Trophoblast cell (in vitro differentiated cells and primary cell): Measurements from ENCODE around the gene HTR6.

Experiments used
- DNase-seq, 2 donors: peaks; one replicate each; pipeline ENCODE4 v3.0.0-alpha.2; 2016
- H2AFZ ChIP-seq: 2 replicates; pipeline ENCODE4 v1.6.1; 2013; ENCODE audit warnings: low read length, moderate library complexity, mild to moderate bottlenecking; ENCODE audit not compliant: insufficient read depth, poor library complexity
- H2AK5ac ChIP-seq: 2 replicates; pipeline ENCODE4 v1.6.1; 2013; ENCODE audit warnings: mild to moderate bottlenecking, low read length
- H2BK120ac ChIP-seq: 2 replicates; pipeline ENCODE4 v1.6.1; 2013; ENCODE audit warnings: low read length, mild to moderate bottlenecking, moderate library complexity; ENCODE audit not compliant: insufficient read depth, poor library complexity
- H2BK12ac ChIP-seq: 2 replicates; pipeline ENCODE4 v1.6.1; 2013; ENCODE audit warnings: mild to moderate bottlenecking, low read length, moderate library complexity
- H2BK5ac ChIP-seq: 2 replicates; pipeline ENCODE4 v1.6.1; 2013; ENCODE audit warnings: low read length, low read depth, moderate library complexity, mild to moderate bottlenecking; ENCODE audit not compliant: poor library complexity
- H3K14ac ChIP-seq: 2 replicates; pipeline ENCODE4 v1.6.1; 2013; ENCODE audit warnings: mild to moderate bottlenecking, low read length
- H3K18ac ChIP-seq: 2 replicates; pipeline ENCODE4 v1.6.1; 2013; ENCODE audit warnings: mild to moderate bottlenecking, low read length
- H3K23ac ChIP-seq: 2 replicates; pipeline ENCODE4 v1.6.1; 2013; ENCODE audit warnings: low read length
- H3K27ac ChIP-seq: 2 replicates; pipeline ENCODE4 v1.5.1; 2013; ENCODE audit warnings: low read depth, mild to moderate bottlenecking, inconsistent platforms, low read length, moderate library complexity
- H3K27me3 ChIP-seq: 2 replicates; pipeline ENCODE4 v1.6.1; 2013; ENCODE audit warnings: inconsistent platforms, mild to moderate bottlenecking, low read length, moderate library complexity; ENCODE audit not compliant: insufficient read depth
- H3K36me3 ChIP-seq, 2 experiments: 1 replicate in 1 of 2; 2 replicates in 1 of 2; pipeline ENCODE4 v1.6.1; 2013; ENCODE audit warnings: low read length in 2 of 2, mild to moderate bottlenecking in 2 of 2, moderate library complexity in 1 of 2; ENCODE audit not compliant: insufficient read depth in 2 of 2, control insufficient read depth in 1 of 2
- H3K4ac ChIP-seq: 2 replicates; pipeline ENCODE4 v1.6.1; 2013; ENCODE audit warnings: low read depth, mild to moderate bottlenecking, low read length, moderate library complexity
- H3K4me1 ChIP-seq, 2 experiments: 1 replicate in 1 of 2; 2 replicates in 1 of 2; pipeline ENCODE4 v1.6.1; 2013; ENCODE audit warnings: low read length in 2 of 2, mild to moderate bottlenecking in 2 of 2, moderate library complexity in 1 of 2; ENCODE audit not compliant: insufficient read depth in 2 of 2, control insufficient read depth in 1 of 2
- H3K4me2 ChIP-seq: 2 replicates; pipeline ENCODE4 v1.6.1; 2013; ENCODE audit warnings: inconsistent platforms, mild to moderate bottlenecking, low read length, moderate library complexity
- H3K4me3 ChIP-seq: 2 replicates; pipeline ENCODE4 v1.5.1; 2013; ENCODE audit warnings: mild to moderate bottlenecking, low read depth, low read length, inconsistent platforms
- H3K79me1 ChIP-seq: one replicate; pipeline ENCODE4 v1.6.1; 2013; ENCODE audit warnings: low read length
- H3K79me2 ChIP-seq: 2 replicates; pipeline ENCODE4 v1.6.1; 2013; ENCODE audit warnings: low read length, mild to moderate bottlenecking; ENCODE audit not compliant: control insufficient read depth, insufficient read depth, poor library complexity
- H3K9ac ChIP-seq: 2 replicates; pipeline ENCODE4 v1.6.1; 2013; ENCODE audit warnings: mild to moderate bottlenecking, low read length
- H3K9me3 ChIP-seq: 2 replicates; pipeline ENCODE4 v1.6.1; 2013; ENCODE audit warnings: low read depth, mild to moderate bottlenecking, control low read depth, inconsistent platforms, low read length; ENCODE audit not compliant: insufficient read depth
- H4K12ac ChIP-seq: 2 replicates; pipeline ENCODE4 v1.6.1; 2013; ENCODE audit warnings: low read depth, mild to moderate bottlenecking, low read length, moderate library complexity
- H4K8ac ChIP-seq: 2 replicates; pipeline ENCODE4 v1.6.1; 2013; ENCODE audit warnings: low read depth, mild to moderate bottlenecking, low read length, moderate library complexity
- H4K91ac ChIP-seq: one replicate; pipeline ENCODE4 v1.6.1; 2013; ENCODE audit warnings: low read depth, mild to moderate bottlenecking, low read length, moderate library complexity
- WGBS: extraction: QIAGEN DNeasy Blood & Tissue Kit; methylation state at CpG from one replicate; pipeline ENCODE4 v1.1.7; 2013; ENCODE audit warnings: missing lambda C conversion rate; ENCODE audit not compliant: insufficient read length, insufficient coverage; ENCODE audit errors: extremely low coverage; 5-methylcytosine and 5-hydroxymethylcytosine counted together

The HTR6 gene

DNA sequence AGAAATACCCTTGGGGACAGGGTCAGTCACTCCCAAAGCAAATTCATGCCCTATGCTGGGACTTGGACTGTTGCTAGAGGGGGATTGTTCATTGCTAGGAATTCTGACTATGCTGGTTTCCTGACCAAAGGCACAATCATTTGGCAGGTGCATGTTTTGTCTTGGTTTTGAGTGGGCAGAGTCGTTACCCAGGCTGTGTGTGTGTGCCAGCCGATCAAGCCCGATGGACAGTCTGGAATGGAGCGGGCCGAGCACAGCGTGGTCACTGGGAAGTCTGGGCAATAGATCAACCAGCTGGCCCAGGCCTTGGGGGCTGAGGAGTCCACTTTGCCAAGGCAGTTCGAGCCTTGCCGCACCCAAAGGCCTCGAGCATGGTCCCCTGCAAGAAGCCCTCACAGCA is 60.9 kb downstream of the HTR6 start:
- no CpG with 5 or more reads among the region's 9 CpGs for WGBS
- Histone ChIP-seq H3K79me1 (no peaks in the 10 kb centered on the region), H4K12ac (no peak overlapping the region), H3K18ac (no peak overlapping the region), H3K9me3 (peaks cover 5% of the 10 kb centered on the region), H4K91ac (no peak overlapping the region), H2BK12ac (no peak overlapping the region), H2AFZ (no peak overlapping the region), H3K27me3 (no peaks in the 10 kb centered on the region), H2AK5ac (no peak overlapping the region), H4K8ac (no peak overlapping the region), H3K4ac (no peak overlapping the region), H3K27ac (no peak overlapping the region), H3K4me2 (no peak overlapping the region), H3K79me2 (no peaks in the 10 kb centered on the region), H3K14ac (no peak overlapping the region), H2BK5ac (no peak overlapping the region), H3K4me1 (peaks cover 7 to 12% of the 10 kb centered on the region in 2 experiments), H2BK120ac (no peak overlapping the region), H3K23ac (no peak overlapping the region), H3K4me3 (no peak overlapping the region), H3K9ac (no peak overlapping the region), H3K36me3 (no peaks in the 10 kb centered on the region)
- no peak for DNase-seq

DNA sequence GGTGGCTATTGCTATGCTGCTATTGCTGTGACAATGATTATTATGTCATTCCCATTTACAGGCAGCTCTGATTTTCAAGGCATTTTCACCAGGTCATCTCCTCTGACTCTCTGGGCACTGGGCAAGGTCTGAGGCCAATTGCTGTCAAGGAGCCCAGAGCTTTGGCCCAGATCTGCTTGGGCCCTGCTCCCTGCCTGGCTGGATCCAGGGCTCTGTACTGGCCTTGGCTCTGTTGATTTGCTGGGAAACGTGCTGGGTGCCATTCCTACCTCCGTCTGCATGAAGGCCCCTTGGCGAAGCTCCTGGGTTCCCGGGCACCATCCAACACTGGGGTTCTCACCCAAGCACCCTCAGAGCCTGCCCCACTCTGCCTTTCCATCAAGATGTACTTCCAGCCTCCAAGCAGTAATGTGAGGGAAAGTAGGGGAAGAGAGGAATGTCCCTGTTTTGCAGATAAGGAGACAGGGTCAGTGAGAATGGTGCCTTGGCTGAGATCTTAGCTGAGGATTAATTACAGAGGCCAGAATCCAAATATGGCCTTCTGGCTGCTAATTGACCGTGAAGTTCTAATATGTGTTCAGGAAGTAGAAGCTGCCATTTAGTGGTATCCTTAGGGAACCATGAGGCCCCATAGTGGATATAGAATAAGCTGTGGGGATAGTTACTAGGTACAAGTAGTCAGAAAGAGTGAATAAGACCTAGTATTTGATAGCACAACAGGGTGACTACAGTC is 63.9 kb downstream of the HTR6 start:
- Histone ChIP-seq H3K9ac (no peak overlapping the region), H2AFZ (no peak overlapping the region), H3K4me1 (peaks cover 2 to 5% of the 10 kb centered on the region in 2 experiments), H3K27ac (no peak overlapping the region), H3K9me3 (peaks cover 5% of the 10 kb centered on the region), H4K12ac (no peak overlapping the region), H3K4me3 (no peak overlapping the region), H2BK5ac (no peak overlapping the region), H3K4me2 (no peak overlapping the region), H3K79me2 (no peaks in the 10 kb centered on the region), H3K23ac (no peak overlapping the region), H3K79me1 (no peaks in the 10 kb centered on the region), H3K36me3 (no peaks in the 10 kb centered on the region), H3K27me3 (no peaks in the 10 kb centered on the region), H3K18ac (no peak overlapping the region), H3K4ac (no peak overlapping the region), H3K14ac (no peak overlapping the region), H2BK120ac (no peak overlapping the region), H4K8ac (no peak overlapping the region), H2BK12ac (no peak overlapping the region), H4K91ac (no peak overlapping the region), H2AK5ac (no peak overlapping the region)
- no peak for DNase-seq
- no CpG with 5 or more reads among the region's 5 CpGs for WGBS

DNA sequence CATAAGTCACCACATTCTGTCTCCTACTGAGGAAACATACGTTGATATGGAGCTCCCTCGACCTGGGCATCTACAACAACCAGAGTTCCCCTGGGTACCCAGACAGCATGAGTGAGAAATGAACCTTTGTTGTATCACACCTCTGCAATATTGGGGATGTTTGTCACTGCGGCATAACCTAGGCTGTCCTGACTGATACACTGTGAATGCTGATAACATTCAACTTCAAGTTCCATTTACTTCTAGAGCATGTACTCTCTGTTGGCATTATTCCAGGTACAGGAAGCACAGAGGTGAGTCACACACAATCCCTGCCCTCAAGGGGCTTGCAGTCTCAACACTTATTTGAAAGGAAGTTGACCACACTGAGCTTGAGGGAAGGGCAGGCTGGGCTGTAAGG is 65.6 kb downstream of the HTR6 start:
- H3K23ac ChIP-seq = no peak overlapping the region
- no peak overlapping the region for H2AK5ac ChIP-seq
- H3K4me1 ChIP-seq = no peaks in the 10 kb centered on the region
- H2AFZ ChIP-seq = no peak overlapping the region
- no peaks in the 10 kb centered on the region for H3K27me3 ChIP-seq
- no peak overlapping the region for H2BK120ac ChIP-seq
- H4K8ac ChIP-seq = no peak overlapping the region
- H3K4me2 ChIP-seq = no peak overlapping the region
- H3K4me3 ChIP-seq = no peak overlapping the region
- no CpG with 5 or more reads among the region's 3 CpGs for WGBS
- H2BK12ac ChIP-seq = no peak overlapping the region
- no peak overlapping the region for H3K14ac ChIP-seq
- peaks cover 5% of the 10 kb centered on the region for H3K9me3 ChIP-seq
- no peak overlapping the region for H3K27ac ChIP-seq
- no peak overlapping the region for H3K4ac ChIP-seq
- no peak overlapping the region for H4K12ac ChIP-seq
- H4K91ac ChIP-seq = no peak overlapping the region
- H3K18ac ChIP-seq = no peak overlapping the region
- peaks cover 0 to 2% of the 10 kb centered on the region in 2 experiments for H3K36me3 ChIP-seq
- DNase-seq = no peak
- no peak overlapping the region for H2BK5ac ChIP-seq
- no peaks in the 10 kb centered on the region for H3K79me2 ChIP-seq
- no peaks in the 10 kb centered on the region for H3K79me1 ChIP-seq
- no peak overlapping the region for H3K9ac ChIP-seq
